GM12864 (cell line): ENCODE measurements around the gene GPR39.

Source experiments
- DNase-seq: peaks from one replicate; pipeline ENCODE4 v3.0.0-alpha.2; 2011; ENCODE audit warnings: low read depth
- H3K4me3 ChIP-seq: 2 replicates; pipeline ENCODE4 v1.5.1; 2011; ENCODE audit warnings: mild to moderate bottlenecking, low read depth, low read length, control low read depth
- TF ChIP-seq, protein P1 (sequence below): IDR thresholded peaks from 2 replicates; pipeline ENCODE4 v1.5.1; 2011; ENCODE audit warnings: low read depth, mild to moderate bottlenecking, moderate library complexity, low read length, control low read depth, inconsistent platforms; ENCODE audit errors: missing control alignments

Gene GPR39

DNA sequence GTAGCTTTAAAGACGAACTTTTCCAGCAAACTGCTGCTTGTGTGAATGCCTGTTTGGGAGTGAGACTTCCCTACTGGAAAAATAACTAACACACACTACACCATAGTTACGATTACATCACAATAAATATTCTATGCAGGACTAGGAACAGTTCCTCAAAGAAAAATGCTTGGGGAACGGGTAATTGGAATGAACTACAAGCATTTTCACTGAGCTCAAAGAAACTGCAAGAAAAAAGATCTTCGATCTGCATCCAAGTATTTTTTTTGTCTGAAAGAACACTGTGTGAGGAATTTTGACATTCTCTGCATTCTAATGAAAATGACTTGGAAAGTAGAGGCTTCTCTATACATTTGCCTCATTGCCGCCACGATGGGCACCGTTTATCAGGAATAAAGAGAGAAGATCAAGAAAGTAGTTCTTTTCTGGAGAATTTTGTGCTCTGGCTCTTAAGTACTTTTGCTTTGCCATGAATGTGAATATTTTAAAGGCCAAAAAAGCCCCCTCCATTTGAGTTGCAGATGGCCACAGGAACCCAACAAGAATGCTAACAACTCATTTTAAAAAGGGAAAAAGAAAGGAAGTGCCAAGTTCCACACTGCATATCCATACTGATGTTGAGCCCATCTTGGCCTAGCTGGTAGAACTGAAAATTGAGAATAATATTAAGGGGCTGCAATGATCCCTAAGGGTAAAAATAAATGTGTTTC, 239.8 kb downstream of the GPR39 start:
- no peak overlapping the region for H3K4me3 ChIP-seq
- DNase-seq: no peak
- TF ChIP-seq, protein P1, sequence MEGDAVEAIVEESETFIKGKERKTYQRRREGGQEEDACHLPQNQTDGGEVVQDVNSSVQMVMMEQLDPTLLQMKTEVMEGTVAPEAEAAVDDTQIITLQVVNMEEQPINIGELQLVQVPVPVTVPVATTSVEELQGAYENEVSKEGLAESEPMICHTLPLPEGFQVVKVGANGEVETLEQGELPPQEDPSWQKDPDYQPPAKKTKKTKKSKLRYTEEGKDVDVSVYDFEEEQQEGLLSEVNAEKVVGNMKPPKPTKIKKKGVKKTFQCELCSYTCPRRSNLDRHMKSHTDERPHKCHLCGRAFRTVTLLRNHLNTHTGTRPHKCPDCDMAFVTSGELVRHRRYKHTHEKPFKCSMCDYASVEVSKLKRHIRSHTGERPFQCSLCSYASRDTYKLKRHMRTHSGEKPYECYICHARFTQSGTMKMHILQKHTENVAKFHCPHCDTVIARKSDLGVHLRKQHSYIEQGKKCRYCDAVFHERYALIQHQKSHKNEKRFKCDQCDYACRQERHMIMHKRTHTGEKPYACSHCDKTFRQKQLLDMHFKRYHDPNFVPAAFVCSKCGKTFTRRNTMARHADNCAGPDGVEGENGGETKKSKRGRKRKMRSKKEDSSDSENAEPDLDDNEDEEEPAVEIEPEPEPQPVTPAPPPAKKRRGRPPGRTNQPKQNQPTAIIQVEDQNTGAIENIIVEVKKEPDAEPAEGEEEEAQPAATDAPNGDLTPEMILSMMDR: no peak

DNA sequence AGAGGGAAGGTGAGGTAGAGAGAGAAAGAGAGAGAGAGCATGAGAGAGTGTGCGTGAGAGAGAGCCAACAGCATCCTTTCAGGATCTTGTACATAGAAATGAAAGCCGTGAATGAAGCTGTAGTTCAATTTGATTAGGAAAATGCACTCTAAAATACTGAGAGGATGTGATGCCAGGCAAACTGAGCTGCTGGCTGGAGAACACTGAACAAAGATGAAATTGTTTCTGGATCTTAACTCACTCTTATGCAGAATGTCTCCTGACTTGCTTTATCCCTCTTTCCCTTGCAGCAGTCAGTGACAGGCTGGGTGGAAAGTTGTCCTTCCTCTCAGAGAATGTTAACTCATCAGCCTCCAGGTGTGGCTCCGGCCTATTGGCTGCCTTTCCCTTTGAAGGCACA, 242.7 kb downstream of the GPR39 start:
- H3K4me3 ChIP-seq: no peak overlapping the region
- DNase-seq: no peak
- TF ChIP-seq, protein P1: no peak

DNA sequence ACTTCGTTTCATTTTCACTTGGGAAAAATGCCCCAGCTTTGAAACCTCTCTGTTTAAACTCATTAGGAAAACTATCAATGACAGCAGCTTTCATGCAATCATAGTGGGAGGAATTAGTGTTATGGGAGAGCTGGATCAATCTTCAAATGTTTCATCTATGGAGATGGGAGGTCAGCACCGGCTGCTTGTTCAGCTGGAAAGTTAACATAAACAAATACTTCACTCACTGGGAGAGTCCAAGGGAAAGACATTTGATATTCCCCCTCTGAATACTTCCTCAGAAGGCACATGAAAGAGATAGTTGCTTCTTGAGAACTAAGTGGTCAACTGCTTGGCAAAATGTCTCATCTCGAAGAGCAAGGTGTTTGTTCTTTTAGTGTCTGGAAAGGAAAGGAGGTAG, 246.1 kb downstream of the GPR39 start:
- no peak for DNase-seq

DNA sequence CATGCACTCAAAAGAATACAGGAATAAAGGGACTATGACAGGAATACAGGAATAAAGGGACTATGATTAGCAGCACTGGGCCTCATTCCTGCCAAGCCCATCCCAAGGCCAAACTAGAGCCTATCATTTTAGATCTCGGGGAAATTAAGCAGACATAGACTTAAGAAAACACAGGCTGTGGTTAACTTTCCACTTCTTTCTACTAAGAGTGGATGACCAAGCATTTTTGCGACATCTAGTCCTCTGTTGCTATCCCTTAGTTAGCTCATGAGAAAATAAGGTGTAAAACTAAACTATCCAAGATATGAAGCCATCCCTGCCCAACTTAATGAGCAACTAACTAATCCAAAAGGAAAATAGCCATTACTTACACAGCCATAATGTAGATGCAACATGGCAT, 247.5 kb downstream of the GPR39 start:
- no peak for DNase-seq
- H3K4me3 ChIP-seq: no peak overlapping the region
- TF ChIP-seq, protein P1: no peak

More for the DNA sequence above, 246.1 kb downstream of the GPR39 start:
- no peak overlapping the region for H3K4me3 ChIP-seq
- TF ChIP-seq, protein P1: no peak

DNA sequence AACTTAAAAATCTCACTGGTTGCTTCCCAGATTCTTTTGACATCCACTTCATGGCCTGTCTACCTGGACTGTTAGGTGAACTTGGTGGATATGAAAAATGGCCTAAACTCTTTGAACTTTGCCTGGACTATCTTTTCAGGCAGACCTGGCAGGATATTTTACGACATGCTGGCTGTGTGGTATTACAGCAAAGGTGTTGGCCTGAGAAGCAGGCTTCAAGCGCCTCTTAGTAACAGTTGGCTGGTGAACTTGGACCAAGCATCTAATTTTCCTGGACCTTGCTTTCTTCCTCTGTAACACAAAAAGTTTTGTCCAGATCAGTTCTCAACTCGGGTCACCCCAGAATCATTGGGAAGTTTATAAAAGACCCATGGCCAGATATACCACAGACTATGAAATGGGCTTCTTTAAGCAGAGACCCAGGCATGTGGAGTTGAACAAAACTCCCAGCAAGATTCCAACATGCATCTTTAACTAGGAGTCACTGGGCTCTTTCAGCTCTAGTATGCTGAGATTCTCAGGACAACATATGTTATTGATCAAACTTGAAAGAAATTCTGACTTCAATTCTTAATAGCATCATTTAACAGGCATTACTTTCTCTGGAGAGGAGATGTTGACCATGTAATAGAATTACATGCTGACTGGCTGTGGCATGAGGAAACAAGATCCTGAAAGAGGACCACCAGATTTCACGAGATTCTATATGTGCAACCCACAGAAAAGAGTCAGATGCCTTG, 249.0 kb downstream of the GPR39 start:
- DNase-seq: no peak
- H3K4me3 ChIP-seq: no peak overlapping the region
- TF ChIP-seq, protein P1: no peak

DNA sequence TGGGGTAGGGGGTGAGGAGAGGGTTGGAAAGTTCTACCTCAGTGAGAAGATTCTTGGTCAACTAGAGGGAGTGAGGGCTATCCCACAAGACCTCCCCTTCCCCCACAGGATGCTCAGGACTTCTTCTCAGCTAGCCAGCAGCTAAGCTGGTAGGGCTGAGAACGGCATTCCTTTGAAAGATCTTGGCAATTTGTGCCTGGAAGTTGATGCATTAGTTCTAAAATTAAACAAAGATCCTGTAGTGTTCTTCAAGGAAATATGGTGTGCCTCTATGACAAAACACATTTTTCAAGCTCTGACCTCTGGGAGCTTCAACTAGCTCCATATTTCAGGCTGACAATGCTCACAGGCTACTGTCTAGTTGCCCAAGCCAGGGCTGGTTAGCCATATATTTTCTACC, 251.1 kb downstream of the GPR39 start:
- H3K4me3 ChIP-seq: no peak overlapping the region
- TF ChIP-seq, protein P1: no peak
- no peak for DNase-seq
